NCI-H1930 (cell line): ENCODE results near the gene PGC.

Experiments used
- DNase-seq, 2 experiments: peaks; one replicate each; lab custom pipeline; 2025; lab: John Stamatoyannopoulos, UW

The PGC gene

DNA sequence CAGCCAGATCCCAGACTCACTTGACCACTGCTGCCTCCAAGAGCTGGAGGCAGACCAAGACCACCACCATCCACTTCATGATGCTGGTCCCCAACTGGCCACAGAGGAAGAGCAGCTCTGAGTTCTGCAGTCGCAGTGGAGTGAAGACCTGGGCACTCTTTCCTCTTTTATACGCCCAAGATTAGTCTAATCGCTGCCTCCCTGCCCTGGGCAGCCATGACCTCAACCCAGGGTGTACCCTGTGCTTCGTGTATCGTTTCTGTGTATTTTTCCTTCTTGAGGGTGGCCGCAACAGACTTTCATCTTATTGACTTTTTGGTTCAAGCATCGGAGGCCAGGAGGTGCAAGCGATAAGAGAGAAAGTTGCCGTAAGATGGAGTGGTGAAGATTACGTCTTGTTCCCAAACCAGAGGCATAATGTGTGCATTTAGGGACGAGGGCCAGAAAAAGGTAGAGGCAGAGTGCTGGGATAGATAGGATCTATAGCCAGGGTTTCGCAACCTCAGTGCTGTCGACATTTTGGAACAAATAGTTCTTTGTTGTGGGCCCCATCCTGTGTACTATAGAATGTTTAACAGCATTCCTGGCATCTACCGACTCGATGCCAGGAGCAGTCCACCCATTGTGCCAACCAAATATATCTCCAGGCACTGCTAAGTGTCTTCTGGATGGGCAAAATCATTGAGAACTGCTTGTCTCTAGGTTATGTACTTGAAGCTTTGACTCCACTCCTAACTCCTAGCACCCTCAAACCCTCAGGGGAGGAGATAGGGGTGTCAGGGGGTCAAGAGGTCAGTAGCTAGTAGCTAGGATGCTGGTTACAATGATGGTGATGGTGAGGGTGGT, at the start of gene PGC:
Gene PGC, minus strand, starts transcription at position 142 of the 846 bp plus-strand sequence. Its CDS starts 63 bp downstream, at position 79.
- DNase-seq = no peak

DNA sequence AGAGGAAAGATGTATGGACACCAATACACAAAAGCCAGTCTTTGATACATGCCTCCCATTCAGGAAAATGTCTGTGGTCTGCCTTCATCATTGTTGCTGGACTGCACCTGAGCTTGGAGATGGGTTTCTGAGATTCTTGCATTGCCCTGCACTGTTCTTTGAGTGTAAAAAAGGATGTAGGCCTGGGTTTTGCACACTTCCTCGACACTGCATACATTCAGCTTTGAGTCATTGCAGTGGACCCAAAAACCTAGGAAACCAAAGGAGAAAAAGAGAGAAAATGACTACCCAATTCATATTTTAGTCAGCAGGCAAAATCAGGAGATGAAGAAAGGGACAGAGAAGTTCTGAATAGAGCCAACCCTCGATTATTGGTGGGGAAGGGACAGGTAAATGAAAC, 49.3 kb upstream of the PGC start:
- DNase-seq = no peak

DNA sequence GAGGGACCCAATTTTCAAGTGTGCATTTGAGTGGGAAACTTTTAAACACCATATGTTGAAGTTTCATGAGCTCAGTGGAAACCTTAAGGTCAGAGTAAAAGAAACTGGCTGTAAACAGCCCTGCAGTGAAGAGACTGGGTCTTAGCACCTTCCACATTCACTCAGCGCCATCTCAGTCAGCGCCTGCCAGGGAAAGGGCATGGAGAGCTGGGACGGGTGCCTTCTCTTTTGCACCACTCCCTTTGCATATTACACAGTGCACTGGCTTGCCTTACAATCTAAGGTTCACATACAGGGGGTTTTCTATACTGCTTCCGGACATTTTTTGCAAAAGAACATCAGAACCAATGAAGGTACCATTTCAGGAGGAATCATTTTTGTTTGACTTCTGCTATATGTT, 44.8 kb upstream of the PGC start:
- no peak for DNase-seq

DNA sequence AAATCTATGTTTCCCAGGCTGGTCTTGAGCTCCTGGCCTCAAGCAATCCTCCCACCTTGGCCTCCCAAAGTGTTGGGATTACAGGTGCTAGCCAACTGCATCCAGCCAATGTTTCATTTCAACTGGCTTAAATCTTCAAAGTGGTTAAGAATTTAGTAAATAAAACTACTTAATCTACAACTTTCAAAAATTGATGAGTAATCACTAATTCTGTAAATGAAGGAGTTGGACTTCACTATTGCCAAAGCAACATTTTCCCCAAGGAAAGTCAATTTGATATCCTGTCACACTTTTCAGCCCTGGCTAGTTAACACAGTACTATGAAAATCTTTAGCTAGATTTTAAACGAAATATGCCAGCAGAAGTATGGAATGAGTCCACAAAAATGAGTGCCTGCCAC, 44.1 kb upstream of the PGC start:
- DNase-seq = no peak

DNA sequence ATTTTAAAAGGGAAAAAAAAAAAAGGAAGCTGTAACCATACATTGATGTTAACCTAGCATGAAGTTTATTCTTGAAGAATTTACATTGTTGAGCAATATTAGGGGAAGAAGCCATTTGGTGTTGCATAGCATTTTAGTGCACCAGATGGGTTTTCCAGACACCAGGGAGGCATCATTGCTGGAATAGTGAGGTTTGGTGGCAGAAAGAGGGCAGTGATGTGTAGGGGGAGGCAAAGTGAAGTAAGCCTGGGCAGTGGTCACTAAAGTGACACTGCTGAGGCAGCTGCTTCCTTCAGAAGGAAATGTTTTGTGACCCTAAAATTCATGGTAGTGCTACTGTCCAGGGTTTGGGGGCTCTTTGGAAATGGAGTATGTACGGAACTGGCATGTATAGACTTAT, 42.8 kb upstream of the PGC start:
- no peak for DNase-seq

DNA sequence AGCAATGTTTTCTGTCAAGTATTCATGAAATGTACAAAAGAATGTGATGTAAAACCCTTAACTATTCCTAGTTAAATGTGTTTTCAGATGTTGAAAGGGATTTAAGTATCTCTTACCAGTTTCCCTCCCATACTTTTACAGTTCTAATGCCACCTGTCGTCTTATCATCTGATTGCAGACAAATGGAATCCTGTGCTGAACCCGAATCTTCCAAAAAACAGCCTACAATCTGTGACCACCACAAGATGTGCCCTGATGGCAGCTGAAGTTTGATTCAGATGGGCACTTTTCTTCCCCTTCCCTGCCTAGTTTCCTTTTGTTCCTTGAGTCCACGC, 42.2 kb upstream of the PGC start:
- no peak for DNase-seq

DNA sequence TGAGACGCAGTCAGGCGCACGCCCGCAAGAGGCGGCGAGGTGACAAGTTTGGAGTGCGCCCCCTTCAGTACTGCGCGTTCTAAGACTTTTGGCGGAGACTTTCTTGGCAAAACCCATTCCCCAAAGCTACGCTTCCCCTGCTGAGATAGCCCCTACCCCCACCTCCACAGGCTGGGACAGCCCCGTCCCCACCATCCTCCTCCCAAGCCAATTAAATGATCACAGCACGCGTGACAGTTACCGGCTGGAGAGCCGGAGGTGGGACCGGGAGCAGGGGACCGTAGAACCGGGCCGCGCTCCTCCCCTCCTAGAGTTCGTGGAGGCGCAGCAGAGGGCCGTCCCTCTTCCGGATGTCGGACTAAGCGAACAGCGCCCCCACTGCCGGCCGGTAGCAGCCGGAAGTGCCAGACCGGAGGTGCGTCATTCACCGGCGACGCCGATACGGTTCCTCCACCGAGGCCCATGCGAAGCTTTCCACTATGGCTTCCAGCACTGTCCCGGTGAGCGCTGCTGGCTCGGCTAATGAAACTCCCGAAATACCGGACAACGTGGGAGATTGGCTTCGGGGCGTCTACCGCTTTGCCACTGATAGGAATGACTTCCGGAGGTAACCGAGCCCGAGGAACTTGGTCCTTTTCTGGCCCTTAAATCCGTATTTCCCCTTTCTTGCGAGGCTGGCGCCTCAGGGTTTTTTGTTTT, 40.2 kb upstream of the PGC start, which contains the start of gene TOMM6:
Gene TOMM6, plus strand, starts transcription at position 476 of the 699 bp plus-strand sequence. Its CDS starts 4 bp downstream, at position 480.
- DNase-seq = peak; percentile 85 to 94

DNA sequence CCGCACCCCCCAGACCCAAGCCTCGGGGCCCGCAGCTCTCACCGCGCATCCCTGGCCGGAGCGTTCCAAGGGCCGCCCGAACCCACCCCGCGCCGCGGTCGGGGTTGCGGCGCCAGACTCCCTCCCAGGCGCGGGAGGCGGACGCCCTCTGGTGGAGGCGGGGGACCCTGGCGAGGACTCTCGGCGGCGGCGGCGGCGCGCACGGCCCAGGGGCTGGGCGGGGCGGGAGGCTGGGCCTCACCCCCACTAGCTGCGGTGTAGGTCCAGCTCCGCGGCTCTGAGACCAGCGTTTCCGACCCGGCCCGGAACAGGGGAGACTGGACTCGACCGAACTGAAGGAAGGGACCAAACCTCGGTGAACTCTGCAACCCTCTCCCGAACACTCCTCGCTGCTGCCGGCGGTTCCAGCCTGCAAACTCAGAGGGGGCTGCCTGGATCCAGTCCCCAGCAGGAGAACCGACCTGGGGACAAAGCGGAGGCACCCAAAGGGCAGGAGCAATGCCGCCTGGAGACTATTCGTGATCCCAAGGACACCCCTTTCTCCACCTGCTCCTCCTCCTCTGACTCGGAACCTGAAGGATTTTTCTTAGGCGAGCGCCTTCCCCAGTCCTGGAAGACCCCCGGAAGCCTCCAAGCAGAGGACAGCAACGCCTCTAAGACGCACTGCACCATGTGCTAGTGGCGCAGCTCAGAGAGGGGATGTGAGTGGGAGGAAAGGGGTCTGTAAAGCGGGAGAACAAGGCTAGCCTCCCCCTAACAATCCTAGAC, 39.4 kb upstream of the PGC start:
- peak; percentile 75 to 89 for DNase-seq

DNA sequence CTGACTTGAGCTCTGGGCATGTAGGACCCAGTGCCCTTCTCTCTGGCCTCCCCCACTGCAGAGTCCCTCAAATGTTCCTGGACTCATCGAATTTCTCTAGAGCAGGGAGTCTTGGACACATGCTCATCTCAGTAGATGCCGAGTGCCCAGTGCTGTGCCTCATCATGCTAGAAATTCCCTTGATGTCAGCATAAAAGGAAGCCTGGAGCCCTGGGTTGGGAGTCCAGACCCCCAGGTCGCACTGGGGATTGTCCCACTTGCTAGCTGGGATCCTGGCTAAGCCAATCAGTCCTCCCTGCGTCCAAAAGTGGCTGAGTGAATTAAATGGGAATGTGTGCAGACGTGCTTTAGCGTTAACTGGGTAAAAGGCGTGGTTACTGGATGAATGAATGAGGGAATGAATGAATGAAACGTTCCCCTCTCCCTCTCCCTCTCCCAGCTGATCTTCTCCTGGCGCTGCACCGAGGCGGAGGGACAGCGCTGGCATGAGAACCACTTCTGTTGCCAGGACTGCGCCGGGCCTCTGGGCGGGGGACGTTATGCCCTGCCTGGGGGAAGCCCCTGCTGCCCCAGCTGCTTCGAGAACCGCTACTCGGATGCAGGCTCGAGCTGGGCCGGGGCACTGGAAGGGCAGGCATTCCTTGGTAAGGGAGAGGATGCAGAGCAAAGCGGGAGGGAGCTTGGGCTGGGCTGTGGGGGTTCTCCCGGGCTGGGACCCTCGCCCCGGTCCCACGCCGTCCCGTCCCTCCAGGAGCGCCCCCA, 38.7 kb upstream of the PGC start:
- no peak for DNase-seq

DNA sequence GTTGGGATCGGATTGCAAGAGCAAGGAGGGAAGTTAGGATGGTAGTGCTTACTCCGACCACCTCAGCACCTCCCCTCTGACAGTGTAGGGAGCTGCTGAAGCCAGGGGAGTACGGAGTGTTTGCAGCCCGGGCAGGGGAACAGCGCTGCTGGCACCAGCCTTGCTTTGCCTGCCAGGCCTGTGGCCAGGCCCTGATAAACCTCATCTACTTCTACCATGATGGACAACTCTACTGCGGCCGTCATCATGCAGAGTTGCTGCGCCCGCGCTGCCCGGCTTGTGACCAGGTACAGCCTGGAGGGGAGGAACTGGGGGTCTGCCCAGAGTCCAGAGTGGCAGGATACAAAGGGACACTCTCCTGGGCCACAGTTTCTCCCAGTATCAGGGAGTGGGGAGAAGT, 38.1 kb upstream of the PGC start:
- no peak for DNase-seq

DNA sequence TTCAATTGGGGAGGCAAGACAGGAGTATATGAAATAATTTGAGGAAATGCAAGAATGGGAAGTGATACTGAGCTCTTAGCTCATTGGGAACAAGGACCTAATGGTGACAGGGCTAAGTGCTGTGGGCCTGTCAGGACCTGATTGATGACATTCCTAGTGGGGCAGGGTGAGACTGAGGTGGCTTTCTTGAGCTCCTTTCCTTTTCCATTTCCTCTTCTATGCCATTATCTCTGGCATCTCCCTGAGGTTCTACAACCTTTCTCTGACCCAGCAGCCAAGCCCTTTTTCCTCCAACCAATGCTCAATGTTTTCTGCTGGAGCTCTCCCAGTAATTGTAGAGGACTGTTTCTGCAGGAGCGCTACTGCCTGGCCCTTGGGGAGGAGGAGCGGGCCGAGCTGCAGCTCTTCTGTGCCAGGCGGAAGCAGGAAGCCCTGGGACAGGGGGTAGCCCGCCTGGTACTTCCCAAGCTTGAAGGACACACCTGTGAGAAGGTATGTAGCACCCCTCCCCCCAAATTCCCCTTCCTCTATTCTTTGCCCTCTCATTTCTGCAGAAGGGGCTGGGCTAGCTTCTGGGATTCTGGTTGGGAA, 37.5 kb upstream of the PGC start:
- no peak for DNase-seq

DNA sequence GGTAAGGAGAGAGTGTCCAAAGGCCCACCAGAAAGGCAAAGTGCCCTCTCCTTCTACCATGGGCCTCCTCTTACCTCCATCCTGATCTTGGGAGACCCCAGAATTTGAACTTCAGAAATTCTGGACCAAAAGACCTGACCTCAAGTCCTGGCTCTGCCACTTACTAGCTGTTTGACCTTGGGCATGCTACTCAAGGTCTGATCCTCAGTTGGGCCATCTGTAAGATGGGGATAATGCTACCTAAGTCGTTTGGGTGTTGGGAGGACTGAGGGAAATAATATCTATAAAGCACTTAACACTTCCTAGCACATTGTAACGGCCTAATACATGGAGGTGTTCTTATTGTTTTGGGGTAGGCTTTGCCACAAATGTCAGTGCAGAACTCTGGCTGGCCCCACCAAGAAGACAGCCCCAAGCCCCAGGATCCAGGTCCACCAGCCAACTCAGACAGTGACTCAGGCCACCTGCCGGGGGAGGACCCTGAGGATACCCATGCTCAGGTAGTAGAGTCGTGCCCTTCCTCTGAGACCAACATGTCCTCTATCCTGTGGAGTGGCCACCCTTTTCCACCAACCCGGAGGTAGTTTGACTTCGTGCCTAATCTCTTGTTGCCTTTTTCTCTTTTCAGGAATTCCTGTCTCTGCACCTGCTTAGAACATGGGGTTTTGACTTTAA, 36.0 kb upstream of the PGC start:
- DNase-seq = no peak

DNA sequence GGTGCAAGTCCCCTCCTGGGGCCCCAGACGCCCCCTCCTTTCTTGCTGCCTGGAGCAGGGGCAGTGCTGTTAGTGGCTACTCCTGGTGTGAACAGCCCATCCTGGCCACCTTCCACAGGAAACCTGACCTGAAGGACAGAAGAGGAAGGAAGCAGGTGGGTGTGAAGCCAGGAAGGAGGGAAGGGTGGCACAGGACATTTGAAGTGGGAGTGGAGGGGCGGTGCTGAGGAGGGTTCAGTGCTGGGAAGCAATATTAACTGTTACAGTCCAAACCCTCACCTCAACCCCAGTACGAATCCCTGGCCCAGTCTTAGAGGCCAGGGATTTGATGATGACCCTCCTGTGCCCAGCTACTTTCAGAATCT, 34.2 kb upstream of the PGC start:
- DNase-seq = no peak

DNA sequence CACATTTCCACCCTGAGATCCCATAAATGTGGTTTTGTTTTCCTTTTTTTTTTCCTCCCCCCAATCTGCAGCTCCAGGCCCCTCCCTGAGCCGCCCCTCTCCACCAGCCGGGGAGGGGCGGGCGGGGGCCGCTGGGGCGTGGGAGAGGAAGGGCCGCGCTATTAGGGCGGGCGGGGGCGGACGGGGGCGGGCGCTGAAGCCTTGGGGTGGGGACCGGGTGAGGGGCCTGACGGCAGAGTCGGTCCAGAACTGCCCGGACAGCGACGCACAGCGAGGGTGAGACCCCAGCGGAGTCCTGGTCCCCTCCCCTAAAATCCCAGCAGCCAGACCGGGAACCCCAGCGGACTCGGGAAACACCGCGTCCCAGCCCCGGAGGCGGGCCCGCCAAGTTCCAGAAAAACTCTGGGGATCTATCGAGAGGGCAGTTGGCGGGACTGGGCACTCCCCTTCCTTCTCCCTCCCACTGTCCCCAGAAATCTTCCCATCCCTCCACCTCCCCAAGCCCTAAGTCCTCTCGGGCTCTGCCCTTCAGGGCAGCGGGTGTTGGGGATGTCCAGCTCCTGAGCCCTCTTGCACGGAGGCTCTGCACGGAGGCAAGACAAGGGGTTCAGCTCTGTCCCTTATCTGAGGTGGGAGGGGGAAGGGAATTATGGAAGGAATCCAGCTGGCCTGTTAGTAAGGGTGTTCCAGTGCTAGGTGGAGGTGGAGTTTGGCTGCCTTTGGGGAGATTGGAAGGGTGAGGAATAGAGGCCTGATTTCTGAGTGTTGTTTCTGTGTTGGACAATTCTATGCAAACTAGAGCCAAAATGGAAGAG, 33.6 kb upstream of the PGC start, which contains the start of gene PRICKLE4:
Gene PRICKLE4, plus strand, starts transcription at position 232 of the 815 bp plus-strand sequence. CDS start 2,692 bp downstream, outside the sequence.
- no peak for DNase-seq

DNA sequence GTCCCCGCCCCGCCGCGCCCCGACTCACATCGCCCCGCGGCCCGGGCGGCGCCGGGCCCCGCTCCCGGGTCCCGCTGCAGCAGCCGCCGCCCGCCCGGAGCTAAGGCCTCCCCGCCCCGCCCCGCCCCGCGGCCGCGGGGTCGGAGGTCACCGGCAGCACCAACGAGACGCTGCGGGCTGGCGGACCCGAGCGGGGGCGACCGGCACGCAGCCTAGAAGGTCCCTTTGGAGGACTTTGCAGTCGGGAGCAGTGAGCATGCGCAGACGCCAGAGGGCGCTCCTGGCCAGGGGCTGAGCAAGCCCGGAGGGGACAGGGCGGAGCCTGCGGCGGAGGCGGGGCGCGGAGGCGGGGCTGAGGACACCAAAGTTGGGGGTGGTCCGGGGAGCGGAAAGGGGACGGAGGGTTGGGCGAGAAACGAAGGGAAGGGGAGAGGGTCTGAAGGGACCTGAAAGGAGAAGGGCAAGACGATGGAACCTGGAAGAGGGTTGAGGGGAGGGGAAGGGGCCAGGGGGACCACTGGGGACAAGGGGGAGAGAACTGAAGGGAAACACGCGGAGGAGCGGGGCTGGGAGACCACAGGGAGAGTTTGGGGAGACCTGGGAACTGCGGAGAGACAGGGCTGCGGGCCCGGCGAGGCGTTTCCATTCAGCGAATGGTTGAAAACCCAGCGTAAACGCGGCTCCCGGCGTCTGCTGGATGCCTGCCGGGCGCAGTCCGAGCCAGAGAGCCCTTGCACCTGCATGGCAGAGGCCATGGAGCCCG, 32.8 kb upstream of the PGC start, which contains the start of gene FRS3:
Gene FRS3, minus strand, starts transcription at position 113 of the 763 bp plus-strand sequence. CDS start 2,913 bp downstream, outside the sequence.
- DNase-seq = peak; percentile 84 to 96

DNA sequence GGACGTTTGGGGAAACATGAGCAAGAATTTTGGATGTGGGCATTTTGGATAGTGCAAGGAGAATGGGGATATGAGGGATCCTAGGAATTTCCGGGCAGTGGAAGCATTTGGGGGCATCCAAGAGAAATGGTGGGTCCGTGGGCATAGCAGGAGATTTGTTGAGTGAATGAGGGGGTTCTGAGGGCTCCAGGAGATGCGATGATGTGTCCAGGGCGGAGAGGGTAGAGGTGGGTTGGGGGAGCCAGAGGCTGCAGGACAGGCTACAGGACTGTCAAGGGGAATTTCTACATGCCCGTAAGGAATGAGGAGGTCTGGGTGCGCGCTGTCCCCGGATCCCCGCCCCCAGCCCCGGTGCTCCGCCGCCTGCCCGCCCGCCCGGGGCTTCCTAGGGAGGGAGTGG, 32.1 kb upstream of the PGC start:
- DNase-seq = no peak

DNA sequence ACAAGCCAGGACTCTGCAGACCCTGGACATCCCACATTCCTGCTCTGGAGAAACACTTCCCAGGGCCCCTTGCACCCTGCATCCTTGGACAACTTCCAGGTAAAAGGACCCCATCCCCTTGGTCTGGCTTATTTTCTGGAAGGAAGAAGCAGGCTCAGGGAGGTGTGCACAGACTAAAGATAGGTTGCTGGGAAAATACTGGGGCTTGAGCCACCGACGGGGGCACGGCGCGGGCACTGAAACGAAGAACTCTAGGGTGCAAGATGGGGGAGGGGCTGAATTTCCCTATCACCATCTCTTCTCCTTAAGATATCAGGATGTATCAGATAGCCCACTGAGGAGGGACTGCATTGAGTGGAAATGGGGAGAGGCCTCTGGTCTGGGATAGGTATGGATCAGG, 31.7 kb upstream of the PGC start:
- no peak for DNase-seq

DNA sequence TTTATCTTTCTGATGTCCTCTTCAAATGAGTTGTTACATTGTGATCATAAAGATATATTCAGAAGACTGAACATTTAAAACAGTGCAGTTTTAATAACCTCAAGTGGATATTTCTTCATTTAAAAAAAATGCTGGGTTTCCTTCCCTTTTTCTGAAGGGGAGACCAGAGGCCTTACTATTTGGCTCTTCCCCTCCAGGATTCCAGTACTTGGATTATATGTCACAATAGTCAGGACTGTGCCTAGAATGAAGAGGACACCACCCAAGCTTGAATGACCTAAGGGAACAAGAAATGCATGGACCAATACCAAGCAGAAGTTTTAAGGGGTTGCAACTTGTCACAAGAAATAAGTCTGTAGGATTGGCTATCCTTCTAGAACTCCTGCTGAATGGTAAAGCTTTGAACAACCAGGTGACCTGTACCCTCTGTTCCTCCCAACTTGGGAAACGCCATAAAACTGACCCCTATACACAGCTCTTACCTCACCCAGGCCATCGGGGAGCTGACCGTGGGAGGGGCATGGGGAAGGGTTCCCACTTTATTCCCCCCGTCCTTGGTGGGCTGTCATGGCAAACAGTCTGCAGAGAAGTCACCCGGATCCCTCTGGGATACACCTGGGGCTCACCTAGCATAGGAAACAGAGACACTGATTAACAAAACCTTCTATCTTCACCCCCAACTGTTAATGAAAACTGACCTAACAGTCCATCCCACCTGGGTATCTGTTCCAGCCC, 30.5 kb upstream of the PGC start:
- no peak for DNase-seq
